Occipital lobe (tissue), 2 donors: ENCODE measurements around the gene SMC4. TPM values are rescaled to one million over a fixed set of nuclear protein-coding genes. Genes with fewer than 3 reads are reported as not detected.
"Not testable (repeated sequence)": the region's sequence is repeated elsewhere in the genome, so short reads cannot be mapped to it uniquely, and the experiment has no call there.

Source experiments
- DNase-seq: peaks from one replicate; lab custom pipeline; 2025; lab: John Stamatoyannopoulos, UW
- total RNA-seq: library from RNA; depleted of rRNA; stranded (reverse); fragments of >200 nt; gene quantifications from one replicate; pipeline ENCODE4 v1.2.3, GENCODE V29; 2014

The SMC4 gene
- 52.4 TPM for total RNA-seq

- DNase-seq: peak; percentile 88
Observed at GRCh38 chr3:160399125-160400029, at the start of gene SMC4, which contains the start of gene IFT80. SMC4 (plus strand) TSS chr3:160399650; CDS start chr3:160400827, 1,177 bp downstream. IFT80 (minus strand) TSS chr3:160399225; CDS start chr3:160384600, 14,625 bp downstream.

- DNase-seq: no peak
Observed at GRCh38 chr3:160355826-160356225, 43.6 kb upstream of the SMC4 start.

GRCh38 chr3:160362896-160363295 is 36.6 kb upstream of the SMC4 start:
- DNase-seq: not testable (repeated sequence)

GRCh38 chr3:160365869-160366522 is 33.5 kb upstream of the SMC4 start:
- DNase-seq: no peak

GRCh38 chr3:160368804-160369203 is 30.6 kb upstream of the SMC4 start:
- DNase-seq: no peak

- DNase-seq: no peak
Observed at GRCh38 chr3:160369784-160370183, 29.7 kb upstream of the SMC4 start.

GRCh38 chr3:160370987-160371857 is 28.2 kb upstream of the SMC4 start:
- DNase-seq: no peak

GRCh38 chr3:160372780-160373179 is 26.7 kb upstream of the SMC4 start:
- no peak for DNase-seq

GRCh38 chr3:160373655-160374054 is 25.8 kb upstream of the SMC4 start:
- no peak for DNase-seq

GRCh38 chr3:160374472-160374871 is 25.0 kb upstream of the SMC4 start:
- no peak for DNase-seq

- no peak for DNase-seq
Observed at GRCh38 chr3:160374925-160375324, 24.5 kb upstream of the SMC4 start.

- no peak for DNase-seq
Observed at GRCh38 chr3:160376681-160377080, 22.8 kb upstream of the SMC4 start.

- no peak for DNase-seq
Observed at GRCh38 chr3:160378331-160379109, 20.9 kb upstream of the SMC4 start.

GRCh38 chr3:160379628-160380214 is 19.7 kb upstream of the SMC4 start:
- no peak for DNase-seq

- no peak for DNase-seq
Observed at GRCh38 chr3:160381470-160381869, 18.0 kb upstream of the SMC4 start.

- no peak for DNase-seq
Observed at GRCh38 chr3:160384639-160385318, 14.7 kb upstream of the SMC4 start.

GRCh38 chr3:160390565-160391138 is 8.8 kb upstream of the SMC4 start:
- no peak for DNase-seq

GRCh38 chr3:160392798-160393197 is 6.7 kb upstream of the SMC4 start:
- no peak for DNase-seq

- no peak for DNase-seq
Observed at GRCh38 chr3:160393346-160394008, 6.0 kb upstream of the SMC4 start.
